GM12891 (cell line): ENCODE data around the gene DECR2.
A peak's percentile ranks its signal among the peaks of the same experiment; 100 is the strongest.

Experiments used
- DNase-seq: peaks from one replicate; pipeline ENCODE4 v3.0.0; 2011; ENCODE audit warnings: low spot score; ENCODE audit not compliant: insufficient read length
- FAIRE-seq: peaks from 2 replicates; lab custom pipeline; 2011; peaks lifted over from hg19 to GRCh38; lab: Jason Lieb, UNC
- PAX5 ChIP-seq: IDR thresholded peaks from 2 replicates; pipeline ENCODE4 v1.6.1; 2011; ENCODE audit warnings: low read length, moderate library complexity, mild to moderate bottlenecking; ENCODE audit not compliant: insufficient read depth, severe bottlenecking
- POLR2A ChIP-seq: IDR thresholded peaks from 2 replicates; pipeline ENCODE4 v1.6.1; 2011; ENCODE audit warnings: low read depth, low read length, control low read depth
- POLR2AphosphoS5 ChIP-seq: IDR thresholded peaks from 2 replicates; pipeline ENCODE4 v1.6.1; 2011; ENCODE audit warnings: low read depth, low read length, control low read depth
- POU2F2 ChIP-seq: IDR thresholded peaks from 2 replicates; pipeline ENCODE4 v1.6.1; 2011; ENCODE audit warnings: low read depth, mild to moderate bottlenecking, control low read depth, low read length, moderate library complexity
- SPI1 ChIP-seq: IDR thresholded peaks from 2 replicates; pipeline ENCODE4 v1.6.1; 2011; ENCODE audit warnings: low read depth, low read length, control low read depth
- TAF1 ChIP-seq: IDR thresholded peaks from 2 replicates; pipeline ENCODE4 v1.6.1; 2011; ENCODE audit warnings: low read depth, low read length, control low read depth

DECR2 gene

GRCh38 chr16:450385-450784 lies 48.7 kb downstream of the DECR2 start:
- FAIRE-seq (no peak), DNase-seq (peak; percentile 61)

GRCh38 chr16:450785-451512 lies 49.3 kb downstream of the DECR2 start:
- DNase-seq (no peak), FAIRE-seq (no peak)
- TF ChIP-seq POLR2AphosphoS5 (no peak), SPI1 (no peak), POLR2A (no peak), POU2F2 (no peak), TAF1 (no peak), PAX5 (no peak)

More at GRCh38 chr16:450385-450784, 48.7 kb downstream of the DECR2 start:
- TF ChIP-seq POLR2A = no peak
- peak; percentile 71 for TF ChIP-seq SPI1

- DNase-seq (no peak), FAIRE-seq (no peak)
- TF ChIP-seq POLR2AphosphoS5 = no peak
- no peak for TF ChIP-seq POU2F2
- TF ChIP-seq SPI1 = no peak
- no peak for TF ChIP-seq TAF1
- TF ChIP-seq PAX5 = no peak
- TF ChIP-seq POLR2A = no peak
Observed at GRCh38 chr16:454397-454940, 52.8 kb downstream of the DECR2 start.

GRCh38 chr16:455453-455852 lies 53.8 kb downstream of the DECR2 start:
- TF ChIP-seq POLR2A = no peak
- no peak for TF ChIP-seq TAF1
- no peak for TF ChIP-seq SPI1
- TF ChIP-seq PAX5 = no peak
- TF ChIP-seq POLR2AphosphoS5 = no peak
- no peak for TF ChIP-seq POU2F2
- DNase-seq (no peak), FAIRE-seq (no peak)

- FAIRE-seq (no peak), DNase-seq (no peak)
- TF ChIP-seq SPI1 (no peak), TAF1 (no peak), POLR2AphosphoS5 (no peak), POU2F2 (no peak), POLR2A (no peak), PAX5 (no peak)
Observed at GRCh38 chr16:456891-457483, 55.3 kb downstream of the DECR2 start.

- FAIRE-seq (no peak), DNase-seq (no peak)
- TF ChIP-seq TAF1 = no peak
- no peak for TF ChIP-seq POU2F2
- no peak for TF ChIP-seq POLR2A
- no peak for TF ChIP-seq SPI1
- no peak for TF ChIP-seq POLR2AphosphoS5
- no peak for TF ChIP-seq PAX5
Observed at GRCh38 chr16:457732-458400, 56.2 kb downstream of the DECR2 start.

- FAIRE-seq (no peak), DNase-seq (no peak)
- no peak for TF ChIP-seq SPI1
- TF ChIP-seq PAX5 = no peak
- no peak for TF ChIP-seq POLR2A
- TF ChIP-seq POU2F2 = no peak
- TF ChIP-seq TAF1 = no peak
- no peak for TF ChIP-seq POLR2AphosphoS5
Observed at GRCh38 chr16:459761-460160, 58.1 kb downstream of the DECR2 start.

GRCh38 chr16:460787-461186 lies 59.1 kb downstream of the DECR2 start:
- DNase-seq = no peak
- TF ChIP-seq TAF1 = no peak
- TF ChIP-seq POLR2AphosphoS5 = no peak
- TF ChIP-seq SPI1 = no peak
- TF ChIP-seq PAX5 = no peak
- TF ChIP-seq POU2F2 = no peak
- TF ChIP-seq POLR2A = no peak
- no peak for FAIRE-seq
